CD1c-positive myeloid dendritic cell (primary cell): ENCODE results near the gene PTPRF.
"Not testable (repeated sequence)": the region's sequence is repeated elsewhere in the genome, so short reads cannot be mapped to it uniquely, and the experiment has no call there.

Experiments used
- DNase-seq: peaks from one replicate; pipeline ENCODE4 v3.0.0-alpha.2; 2016; ENCODE audit errors: extremely low spot score

The PTPRF gene

GRCh38 chr1:43530483-43531106 is at the start of gene PTPRF:
TSS of gene PTPRF (plus strand) at chr1:43530883. CDS start at chr1:43545076, 14,193 bp downstream.
- peak; percentile 12 for DNase-seq

GRCh38 chr1:43481491-43481890 is 49.2 kb upstream of the PTPRF start:
- no peak for DNase-seq

- DNase-seq: no peak
These were observed 48.5 kb upstream of the PTPRF start for GRCh38 chr1:43482215-43482614.

- DNase-seq: no peak
These were observed 46.3 kb upstream of the PTPRF start for GRCh38 chr1:43484367-43484766.

- DNase-seq: no peak
These were observed 42.5 kb upstream of the PTPRF start for GRCh38 chr1:43488165-43488564.

GRCh38 chr1:43491061-43491460 is 39.6 kb upstream of the PTPRF start:
- DNase-seq: no peak

- DNase-seq: no peak
These were observed 37.9 kb upstream of the PTPRF start for GRCh38 chr1:43492826-43493225.

- no peak for DNase-seq
These were observed 36.8 kb upstream of the PTPRF start for GRCh38 chr1:43493661-43494450.

GRCh38 chr1:43495204-43495603 is 35.5 kb upstream of the PTPRF start:
- DNase-seq: no peak

GRCh38 chr1:43499898-43500297 is 30.8 kb upstream of the PTPRF start:
- DNase-seq: no peak

- not testable (repeated sequence) for DNase-seq
These were observed 28.9 kb upstream of the PTPRF start for GRCh38 chr1:43501806-43502205.

GRCh38 chr1:43503534-43503933 is 27.1 kb upstream of the PTPRF start:
- DNase-seq: no peak

GRCh38 chr1:43505077-43505780 is 25.5 kb upstream of the PTPRF start:
- no peak for DNase-seq

- no peak for DNase-seq
These were observed 24.4 kb upstream of the PTPRF start for GRCh38 chr1:43506233-43506632.

GRCh38 chr1:43507296-43508295 is 23.1 kb upstream of the PTPRF start:
- DNase-seq: no peak

- no peak for DNase-seq
These were observed 21.5 kb upstream of the PTPRF start for GRCh38 chr1:43509007-43509739.

- no peak for DNase-seq
These were observed 20.8 kb upstream of the PTPRF start for GRCh38 chr1:43509740-43510375.

- DNase-seq: no peak
These were observed 20.1 kb upstream of the PTPRF start for GRCh38 chr1:43510621-43511020.

GRCh38 chr1:43511394-43511793 is 19.3 kb upstream of the PTPRF start:
- DNase-seq: no peak

GRCh38 chr1:43512133-43512532 is 18.6 kb upstream of the PTPRF start:
- no peak for DNase-seq
